Trophoblast cell (in vitro differentiated cells and primary cell): ENCODE measurements around the gene TSPEAR.
"Not testable (repeated sequence)": the region's sequence is repeated elsewhere in the genome, so short reads cannot be mapped to it uniquely, and the experiment has no call there.

Source experiments
- DNase-seq, 2 donors: peaks; one replicate each; pipeline ENCODE4 v3.0.0-alpha.2; 2016
- H2AFZ ChIP-seq: 2 replicates; pipeline ENCODE4 v1.6.1; 2013; ENCODE audit warnings: low read length, moderate library complexity, mild to moderate bottlenecking; ENCODE audit not compliant: insufficient read depth, poor library complexity
- H2AK5ac ChIP-seq: 2 replicates; pipeline ENCODE4 v1.6.1; 2013; ENCODE audit warnings: mild to moderate bottlenecking, low read length
- H2BK120ac ChIP-seq: 2 replicates; pipeline ENCODE4 v1.6.1; 2013; ENCODE audit warnings: low read length, mild to moderate bottlenecking, moderate library complexity; ENCODE audit not compliant: insufficient read depth, poor library complexity
- H2BK12ac ChIP-seq: 2 replicates; pipeline ENCODE4 v1.6.1; 2013; ENCODE audit warnings: mild to moderate bottlenecking, low read length, moderate library complexity
- H2BK5ac ChIP-seq: 2 replicates; pipeline ENCODE4 v1.6.1; 2013; ENCODE audit warnings: low read length, low read depth, moderate library complexity, mild to moderate bottlenecking; ENCODE audit not compliant: poor library complexity
- H3K14ac ChIP-seq: 2 replicates; pipeline ENCODE4 v1.6.1; 2013; ENCODE audit warnings: mild to moderate bottlenecking, low read length
- H3K18ac ChIP-seq: 2 replicates; pipeline ENCODE4 v1.6.1; 2013; ENCODE audit warnings: mild to moderate bottlenecking, low read length
- H3K23ac ChIP-seq: 2 replicates; pipeline ENCODE4 v1.6.1; 2013; ENCODE audit warnings: low read length
- H3K27ac ChIP-seq: 2 replicates; pipeline ENCODE4 v1.5.1; 2013; ENCODE audit warnings: low read depth, mild to moderate bottlenecking, inconsistent platforms, low read length, moderate library complexity
- H3K27me3 ChIP-seq: 2 replicates; pipeline ENCODE4 v1.6.1; 2013; ENCODE audit warnings: inconsistent platforms, mild to moderate bottlenecking, low read length, moderate library complexity; ENCODE audit not compliant: insufficient read depth
- H3K36me3 ChIP-seq, 2 experiments: 1 replicate in 1 of 2; 2 replicates in 1 of 2; pipeline ENCODE4 v1.6.1; 2013; ENCODE audit warnings: low read length in 2 of 2, mild to moderate bottlenecking in 2 of 2, moderate library complexity in 1 of 2; ENCODE audit not compliant: insufficient read depth in 2 of 2, control insufficient read depth in 1 of 2
- H3K4ac ChIP-seq: 2 replicates; pipeline ENCODE4 v1.6.1; 2013; ENCODE audit warnings: low read depth, mild to moderate bottlenecking, low read length, moderate library complexity
- H3K4me1 ChIP-seq, 2 experiments: 1 replicate in 1 of 2; 2 replicates in 1 of 2; pipeline ENCODE4 v1.6.1; 2013; ENCODE audit warnings: low read length in 2 of 2, mild to moderate bottlenecking in 2 of 2, moderate library complexity in 1 of 2; ENCODE audit not compliant: insufficient read depth in 2 of 2, control insufficient read depth in 1 of 2
- H3K4me2 ChIP-seq: 2 replicates; pipeline ENCODE4 v1.6.1; 2013; ENCODE audit warnings: inconsistent platforms, mild to moderate bottlenecking, low read length, moderate library complexity
- H3K4me3 ChIP-seq: 2 replicates; pipeline ENCODE4 v1.5.1; 2013; ENCODE audit warnings: mild to moderate bottlenecking, low read depth, low read length, inconsistent platforms
- H3K79me1 ChIP-seq: one replicate; pipeline ENCODE4 v1.6.1; 2013; ENCODE audit warnings: low read length
- H3K79me2 ChIP-seq: 2 replicates; pipeline ENCODE4 v1.6.1; 2013; ENCODE audit warnings: low read length, mild to moderate bottlenecking; ENCODE audit not compliant: control insufficient read depth, insufficient read depth, poor library complexity
- H3K9ac ChIP-seq: 2 replicates; pipeline ENCODE4 v1.6.1; 2013; ENCODE audit warnings: mild to moderate bottlenecking, low read length
- H3K9me3 ChIP-seq: 2 replicates; pipeline ENCODE4 v1.6.1; 2013; ENCODE audit warnings: low read depth, mild to moderate bottlenecking, control low read depth, inconsistent platforms, low read length; ENCODE audit not compliant: insufficient read depth
- H4K12ac ChIP-seq: 2 replicates; pipeline ENCODE4 v1.6.1; 2013; ENCODE audit warnings: low read depth, mild to moderate bottlenecking, low read length, moderate library complexity
- H4K8ac ChIP-seq: 2 replicates; pipeline ENCODE4 v1.6.1; 2013; ENCODE audit warnings: low read depth, mild to moderate bottlenecking, low read length, moderate library complexity
- H4K91ac ChIP-seq: one replicate; pipeline ENCODE4 v1.6.1; 2013; ENCODE audit warnings: low read depth, mild to moderate bottlenecking, low read length, moderate library complexity
- WGBS: extraction: QIAGEN DNeasy Blood & Tissue Kit; methylation state at CpG from one replicate; pipeline ENCODE4 v1.1.7; 2013; ENCODE audit warnings: missing lambda C conversion rate; ENCODE audit not compliant: insufficient read length, insufficient coverage; ENCODE audit errors: extremely low coverage; 5-methylcytosine and 5-hydroxymethylcytosine counted together

Gene TSPEAR

DNA sequence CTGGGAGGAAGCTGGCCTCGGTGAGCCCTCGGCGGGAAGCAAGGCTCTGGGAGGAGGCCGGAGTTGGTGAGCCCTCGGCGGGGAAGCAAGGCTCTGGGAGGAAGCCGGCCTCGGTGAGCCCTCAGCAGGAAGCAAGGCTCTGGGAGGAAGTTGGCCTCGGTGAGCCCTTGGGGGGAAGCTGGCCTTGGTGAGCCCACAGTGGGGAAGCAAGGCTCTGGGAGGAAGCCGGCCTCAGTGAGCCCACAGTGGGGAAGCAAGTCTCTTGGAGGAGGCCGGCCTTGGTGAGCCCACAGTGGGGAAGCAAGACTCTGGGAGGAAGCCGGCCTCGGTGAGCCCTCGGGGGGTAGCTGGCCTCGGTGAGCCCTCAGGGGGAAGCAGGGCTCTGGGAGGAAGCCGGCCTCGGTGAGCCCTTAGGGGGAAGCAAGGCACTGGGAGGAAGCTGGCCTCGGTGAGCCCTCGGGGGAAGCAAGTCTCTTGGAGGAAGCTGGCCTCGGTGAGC lies 207.4 kb downstream of the TSPEAR start:
- Histone ChIP-seq H4K12ac (no peak overlapping the region), H3K4me3 (no peak overlapping the region), H3K18ac (no peak overlapping the region), H3K9me3 (no peaks in the 10 kb centered on the region), H4K91ac (no peak overlapping the region), H3K14ac (no peak overlapping the region), H3K79me1 (no peaks in the 10 kb centered on the region), H3K9ac (no peak overlapping the region), H2BK5ac (no peak overlapping the region), H2AK5ac (no peak overlapping the region), H3K4ac (no peak overlapping the region), H2BK120ac (no peak overlapping the region), H3K23ac (no peak overlapping the region), H3K79me2 (no peaks in the 10 kb centered on the region), H3K27me3 (no peaks in the 10 kb centered on the region), H2AFZ (no peak overlapping the region), H4K8ac (no peak overlapping the region), H3K4me1 (peaks cover 0 to 4% of the 10 kb centered on the region in 2 experiments), H3K4me2 (no peak overlapping the region), H2BK12ac (no peak overlapping the region), H3K27ac (no peak overlapping the region), H3K36me3 (no peaks in the 10 kb centered on the region)
- WGBS, result no CpG with 5 or more reads among the region's 20 CpGs
- no peak for DNase-seq

DNA sequence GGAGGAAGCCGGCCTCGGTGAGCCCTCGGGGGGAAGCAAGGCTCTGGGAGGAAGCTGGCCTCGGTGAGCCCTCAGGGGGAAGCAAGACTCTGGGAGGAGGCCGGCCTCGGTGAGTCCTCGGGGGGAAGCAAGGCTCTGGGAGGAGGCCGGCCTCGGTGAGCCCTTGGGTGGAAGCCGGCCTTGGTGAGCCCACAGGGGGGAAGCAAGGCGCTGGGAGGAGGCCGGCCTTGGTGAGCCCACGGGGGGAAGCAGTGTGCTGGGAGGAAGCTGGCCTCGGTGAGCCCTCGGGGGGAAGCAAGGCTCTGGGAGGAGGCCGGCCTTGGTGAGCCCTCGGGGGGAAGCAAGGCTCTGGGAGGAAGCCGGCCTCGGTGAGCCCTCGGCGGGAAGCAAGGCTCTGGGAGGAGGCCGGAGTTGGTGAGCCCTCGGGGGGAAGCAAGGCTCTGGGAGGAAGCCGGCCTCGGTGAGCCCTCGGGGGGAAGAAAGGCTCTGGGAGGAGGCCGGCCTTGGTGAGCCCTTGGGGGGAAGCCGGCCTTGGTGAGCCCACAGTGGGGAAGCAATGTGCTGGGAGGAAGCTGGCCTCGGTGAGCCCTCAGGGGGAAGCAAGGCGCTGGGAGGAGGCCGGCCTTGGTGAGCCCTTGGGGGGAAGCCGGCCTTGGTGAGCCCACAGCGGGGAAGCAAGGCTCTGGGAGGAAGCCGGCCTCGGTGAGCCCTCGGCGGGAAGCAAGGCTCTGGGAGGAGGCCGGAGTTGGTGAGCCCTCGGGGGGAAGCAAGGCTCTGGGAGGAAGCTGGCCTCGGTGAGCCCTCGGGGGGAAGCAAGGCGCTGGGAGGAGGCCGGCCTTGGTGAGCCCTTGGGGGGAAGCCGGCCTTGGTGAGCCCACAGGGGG lies 208.1 kb downstream of the TSPEAR start:
- H3K23ac ChIP-seq, H3K4me3 ChIP-seq, H3K36me3 ChIP-seq, H2BK5ac ChIP-seq, H3K79me1 ChIP-seq, H3K9me3 ChIP-seq, H4K8ac ChIP-seq, H2BK12ac ChIP-seq, H3K4me1 ChIP-seq, H3K14ac ChIP-seq, H4K12ac ChIP-seq, H3K18ac ChIP-seq, H2AFZ ChIP-seq, H3K27ac ChIP-seq, H3K79me2 ChIP-seq, H4K91ac ChIP-seq, H3K27me3 ChIP-seq, DNase-seq, H3K9ac ChIP-seq, H2AK5ac ChIP-seq, H2BK120ac ChIP-seq, H3K4ac ChIP-seq, H3K4me2 ChIP-seq: not testable (repeated sequence)
- WGBS, result no CpG with 5 or more reads among the region's 44 CpGs

DNA sequence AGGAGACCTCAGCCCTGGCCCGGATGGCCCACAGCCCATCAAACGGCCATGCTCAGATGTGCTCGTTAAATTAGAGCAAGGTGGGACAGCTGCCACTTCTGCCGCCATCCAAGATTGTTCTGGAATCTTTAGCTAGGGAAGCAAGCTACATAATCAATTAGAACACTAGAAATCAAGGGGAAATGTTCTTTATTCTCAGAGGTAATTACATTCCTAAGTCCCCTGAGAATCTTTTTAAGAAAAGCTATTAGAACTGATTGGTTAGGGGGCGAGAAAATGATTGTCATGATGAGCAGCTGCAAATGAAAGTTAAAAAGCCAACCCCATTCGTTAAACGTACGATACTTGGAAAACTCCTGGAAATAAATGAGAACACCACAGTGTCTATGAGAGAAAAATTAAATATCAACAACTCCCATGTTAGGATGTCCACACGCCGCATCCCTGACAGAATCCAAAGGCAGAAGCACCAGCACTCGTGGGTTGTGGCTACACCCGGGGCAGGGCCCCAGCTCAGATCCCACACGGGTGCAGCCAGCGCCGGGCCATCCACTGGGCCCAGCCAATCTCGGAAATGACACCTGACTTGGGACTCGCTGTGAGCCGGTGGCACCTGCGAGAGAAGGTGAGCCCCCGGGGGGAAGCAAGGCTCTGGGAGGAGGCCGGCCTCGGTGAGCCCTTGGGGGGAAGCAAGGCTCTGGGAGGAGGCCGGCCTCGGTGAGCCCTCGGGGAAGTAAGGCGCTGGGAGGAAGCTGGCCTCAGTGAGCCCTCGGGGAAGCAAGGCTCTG lies 209.0 kb downstream of the TSPEAR start:
- no peak for DNase-seq
- H3K4me3 ChIP-seq, result no peak overlapping the region
- no peaks in the 10 kb centered on the region for H3K79me2 ChIP-seq
- no peak overlapping the region for H2AFZ ChIP-seq
- no peak overlapping the region for H2BK12ac ChIP-seq
- no peak overlapping the region for H4K91ac ChIP-seq
- H3K18ac ChIP-seq, result no peak overlapping the region
- WGBS, result no CpG with 5 or more reads among the region's 27 CpGs
- H2AK5ac ChIP-seq, result no peak overlapping the region
- no peak overlapping the region for H3K4me2 ChIP-seq
- no peak overlapping the region for H3K23ac ChIP-seq
- H3K4me1 ChIP-seq, result peaks cover 0 to 4% of the 10 kb centered on the region in 2 experiments
- no peak overlapping the region for H4K12ac ChIP-seq
- H4K8ac ChIP-seq, result no peak overlapping the region
- H3K14ac ChIP-seq, result no peak overlapping the region
- no peaks in the 10 kb centered on the region for H3K27me3 ChIP-seq
- H3K9me3 ChIP-seq, result no peaks in the 10 kb centered on the region
- H3K4ac ChIP-seq, result no peak overlapping the region
- H2BK5ac ChIP-seq, result no peak overlapping the region
- H3K79me1 ChIP-seq, result no peaks in the 10 kb centered on the region
- H3K9ac ChIP-seq, result no peak overlapping the region
- H2BK120ac ChIP-seq, result no peak overlapping the region
- H3K27ac ChIP-seq, result no peak overlapping the region
- no peaks in the 10 kb centered on the region for H3K36me3 ChIP-seq

DNA sequence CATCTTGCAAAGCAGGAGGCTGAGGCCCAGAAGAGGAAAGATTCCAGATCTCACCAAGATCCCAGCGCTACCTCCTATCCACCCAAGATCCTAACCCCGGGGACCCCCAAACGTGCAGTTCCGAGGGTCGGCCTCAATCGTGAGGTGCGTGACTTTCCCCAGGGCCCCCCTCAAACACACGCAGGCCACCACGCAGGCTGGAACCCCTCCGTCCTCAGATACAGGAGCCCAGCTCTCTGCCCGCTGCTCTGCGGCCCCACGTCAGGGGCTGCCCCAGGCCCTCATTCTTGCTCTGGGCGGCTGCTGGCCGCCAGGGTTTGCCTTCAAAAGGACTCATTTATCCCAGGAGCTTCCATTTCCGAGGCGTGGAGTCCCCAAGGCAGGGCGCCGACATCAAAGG lies 211.3 kb downstream of the TSPEAR start:
- no peak overlapping the region for H2BK12ac ChIP-seq
- no peak overlapping the region for H3K14ac ChIP-seq
- no peak overlapping the region for H3K4ac ChIP-seq
- no peak overlapping the region for H4K8ac ChIP-seq
- DNase-seq, result no peak
- no peak overlapping the region for H2BK120ac ChIP-seq
- no peaks in the 10 kb centered on the region for H3K79me2 ChIP-seq
- no peaks in the 10 kb centered on the region for H3K36me3 ChIP-seq
- no CpG with 5 or more reads among the region's 19 CpGs for WGBS
- no peaks in the 10 kb centered on the region for H3K27me3 ChIP-seq
- no peak overlapping the region for H3K9ac ChIP-seq
- H3K27ac ChIP-seq, result no peak overlapping the region
- no peaks in the 10 kb centered on the region for H3K79me1 ChIP-seq
- H3K4me1 ChIP-seq, result no peaks in the 10 kb centered on the region
- H4K12ac ChIP-seq, result no peak overlapping the region
- no peak overlapping the region for H3K23ac ChIP-seq
- no peak overlapping the region for H3K4me3 ChIP-seq
- no peak overlapping the region for H4K91ac ChIP-seq
- H2AFZ ChIP-seq, result no peak overlapping the region
- H3K4me2 ChIP-seq, result no peak overlapping the region
- no peak overlapping the region for H2AK5ac ChIP-seq
- no peaks in the 10 kb centered on the region for H3K9me3 ChIP-seq
- no peak overlapping the region for H2BK5ac ChIP-seq
- H3K18ac ChIP-seq, result no peak overlapping the region
